HG02943 (cell line): ENCODE measurements around the gene AAK1.
"Not testable (repeated sequence)": the region's sequence is repeated elsewhere in the genome, so short reads cannot be mapped to it uniquely, and the experiment has no call there.

ENCODE experiments used
- ATAC-seq: cut with Tn5 transposase; IDR thresholded peaks from one replicate; pipeline ENCODE4 v1.9.1; 2021; ENCODE audit warnings: mild to moderate bottlenecking, low read depth, moderate library complexity; ENCODE audit not compliant: unreplicated experiment

AAK1 gene

GRCh38 chr2:69643602-69644505 is at the start of gene AAK1:
Gene AAK1 (minus strand): TSS chr2:69643739. CDS start chr2:69643040, 699 bp downstream.
- peak; percentile 41 for ATAC-seq

DNA sequence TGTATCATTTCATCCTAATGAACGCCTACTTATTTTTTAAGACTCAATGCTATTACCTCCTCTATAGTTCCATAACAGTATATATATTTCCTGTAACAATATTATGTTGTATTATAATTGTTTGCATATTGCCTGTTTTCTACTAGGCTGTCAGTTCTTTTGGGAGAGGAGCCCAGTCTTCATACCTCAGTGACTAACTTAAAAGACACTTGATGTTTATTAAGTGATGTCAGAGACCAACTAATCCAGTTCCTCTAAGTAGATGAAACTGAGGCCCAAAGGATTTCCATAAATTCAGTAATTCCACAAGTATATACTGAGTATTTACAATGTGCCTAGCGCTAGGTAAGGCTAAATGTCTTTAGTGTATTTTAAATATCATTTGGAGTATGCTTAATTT is 48.9 kb upstream of the AAK1 start:
- ATAC-seq = no peak

- ATAC-seq = no peak
Observed at GRCh38 chr2:69689969-69690368, 46.4 kb upstream of the AAK1 start.

DNA sequence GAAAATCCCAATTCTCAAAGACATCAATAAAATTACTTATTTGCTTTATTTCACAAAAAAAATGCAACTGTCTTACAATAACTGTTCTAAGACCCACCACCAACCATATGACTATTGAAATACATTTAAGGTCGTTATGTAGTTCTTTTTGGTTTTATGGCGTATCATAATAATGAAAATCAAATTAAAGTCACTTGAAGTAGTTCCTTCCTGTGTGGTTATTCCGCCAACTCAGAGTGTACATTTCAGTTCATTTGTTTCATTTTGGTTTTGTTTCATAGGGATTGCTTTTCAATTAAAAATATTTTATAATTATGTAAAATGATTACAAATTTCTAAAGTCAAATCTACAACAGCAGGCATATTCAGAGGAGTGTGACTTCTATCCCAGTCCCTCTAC is 45.9 kb upstream of the AAK1 start:
- no peak for ATAC-seq

DNA sequence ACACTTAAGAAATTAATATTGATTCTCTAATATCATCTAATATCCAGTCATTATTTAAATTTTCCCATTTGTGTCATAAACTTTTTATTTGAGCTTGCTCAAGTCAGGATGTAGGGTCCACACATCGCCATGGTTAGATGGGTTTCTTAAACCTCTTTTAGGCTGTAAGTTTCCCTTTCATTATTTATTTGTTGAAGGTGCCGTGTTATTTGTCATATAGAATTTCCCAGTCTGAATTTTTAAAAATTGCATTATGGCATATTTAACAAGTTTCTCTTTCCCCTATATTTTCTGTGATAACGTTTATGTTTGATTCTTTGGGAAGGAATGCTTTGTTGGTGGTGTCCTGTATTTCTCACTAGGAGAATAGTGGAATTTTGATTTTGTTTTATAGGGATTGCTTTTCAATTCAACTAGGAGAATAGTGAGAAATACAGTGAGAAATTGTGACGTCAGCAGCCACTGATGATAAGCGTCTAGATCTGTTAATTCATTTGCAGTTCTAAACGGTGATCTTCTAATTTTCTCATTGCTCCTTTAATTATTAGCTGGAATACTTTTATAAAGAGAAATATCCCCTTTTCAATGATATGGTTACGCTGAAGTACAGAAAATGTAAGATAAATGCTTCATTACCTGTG is 44.6 kb upstream of the AAK1 start:
- ATAC-seq = no peak

DNA sequence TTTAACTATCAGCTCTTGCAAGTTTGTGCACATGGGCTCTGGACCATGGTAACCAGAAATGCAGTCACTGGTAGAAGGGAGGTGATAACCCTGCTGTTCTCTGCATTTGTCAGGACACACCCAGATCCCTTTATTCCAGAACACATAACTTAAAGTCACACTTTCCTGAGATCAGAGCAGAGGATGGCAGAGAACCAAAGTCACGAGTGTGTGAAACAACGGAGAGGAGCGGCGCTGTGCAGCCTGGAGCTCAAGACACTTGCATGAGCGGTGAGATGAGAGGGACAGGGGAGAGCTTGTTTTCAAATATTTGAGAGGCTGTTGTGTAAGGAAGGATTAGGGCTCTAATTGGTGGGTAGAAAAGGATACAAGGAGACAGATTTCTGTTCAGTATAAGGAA is 43.3 kb upstream of the AAK1 start:
- no peak for ATAC-seq

DNA sequence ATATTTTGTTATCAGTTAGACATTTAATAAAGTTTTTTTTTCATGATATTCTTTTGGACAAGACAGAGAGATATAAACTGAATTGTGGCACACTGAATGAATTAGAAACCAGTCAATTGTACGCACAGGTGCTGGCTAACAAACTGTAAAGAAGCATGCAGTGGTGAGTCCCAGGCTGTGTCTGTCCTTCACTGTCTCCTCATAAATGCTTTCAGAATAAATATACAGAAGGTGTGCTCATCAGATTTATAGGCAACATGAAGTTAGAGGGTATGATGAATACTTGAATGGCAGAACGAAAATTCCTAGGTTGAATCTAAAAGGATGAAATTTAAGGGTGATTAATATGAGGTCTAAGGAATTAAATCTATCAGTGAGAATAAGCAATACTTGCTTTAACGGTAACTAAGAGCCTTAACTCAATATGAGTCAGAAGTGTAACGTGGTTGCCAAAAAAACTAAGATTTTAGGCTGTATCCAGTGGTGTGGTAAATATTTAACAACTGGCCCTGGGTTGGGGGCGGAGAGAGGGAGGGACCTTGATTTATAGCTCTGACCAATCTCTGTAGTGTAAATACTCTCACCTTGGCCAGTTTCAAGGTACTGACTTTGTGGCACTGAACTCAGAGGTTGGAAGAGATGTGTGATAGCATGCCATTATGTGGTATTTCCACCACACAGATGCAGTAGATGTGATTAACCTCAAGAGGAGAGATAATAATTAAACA is 41.9 kb upstream of the AAK1 start:
- no peak for ATAC-seq

DNA sequence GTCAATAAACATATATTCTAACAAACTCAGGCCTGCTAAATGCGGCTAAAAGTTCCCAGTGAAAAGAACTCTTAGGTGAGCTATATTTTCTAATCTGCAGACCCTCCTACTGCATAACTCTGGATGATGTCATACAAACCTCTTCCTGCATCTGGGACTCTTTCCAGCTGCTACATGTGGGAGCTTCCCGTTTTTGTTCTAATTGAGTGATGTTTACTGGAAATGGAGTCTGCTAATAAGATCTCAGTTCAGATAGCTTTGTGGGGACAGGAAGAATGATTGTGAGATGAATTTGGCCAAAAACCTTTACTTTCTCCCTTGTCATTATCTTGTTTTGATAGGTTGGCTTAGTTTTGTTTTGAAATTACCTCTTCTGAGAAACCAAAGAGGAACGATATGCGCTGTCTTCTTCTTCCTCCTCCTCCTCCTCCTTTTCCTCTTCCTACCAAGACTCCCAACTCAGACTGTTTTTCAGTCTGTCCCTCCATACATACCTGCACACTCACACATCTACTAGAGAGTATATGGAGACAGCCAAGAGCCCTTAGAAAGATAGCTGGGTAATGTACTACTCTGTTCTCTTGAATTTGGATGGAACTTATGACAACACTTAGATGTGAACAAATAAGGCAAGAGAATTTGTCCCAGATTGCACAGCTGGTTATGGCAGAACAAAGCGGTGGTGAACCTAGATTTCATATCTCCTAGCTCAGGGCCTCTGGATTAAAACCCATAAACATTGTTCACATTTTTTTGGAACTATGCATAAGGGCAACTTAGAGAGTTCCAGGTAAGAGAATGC is 39.8 kb upstream of the AAK1 start:
- ATAC-seq = no peak

DNA sequence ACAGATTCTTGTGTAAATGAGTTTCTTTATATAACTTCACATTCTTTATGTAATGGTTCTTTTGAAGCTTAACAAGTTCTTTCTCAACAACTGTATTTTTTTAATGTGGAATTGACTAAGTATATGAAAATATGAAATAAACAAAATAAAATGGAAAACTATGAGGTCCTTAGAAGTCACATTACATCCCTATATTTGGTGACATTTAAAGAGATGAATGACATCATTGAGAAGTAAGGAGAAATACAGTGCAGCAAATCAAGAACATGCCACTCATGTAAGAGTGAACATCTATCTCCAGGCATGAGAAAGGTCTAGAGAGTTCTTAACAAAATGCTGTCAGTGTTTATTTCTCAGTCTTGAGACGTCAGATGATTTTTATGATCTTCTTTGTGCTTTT is 39.0 kb upstream of the AAK1 start:
- no peak for ATAC-seq

- no peak for ATAC-seq
Observed at GRCh38 chr2:69680001-69680675, 36.6 kb upstream of the AAK1 start.

DNA sequence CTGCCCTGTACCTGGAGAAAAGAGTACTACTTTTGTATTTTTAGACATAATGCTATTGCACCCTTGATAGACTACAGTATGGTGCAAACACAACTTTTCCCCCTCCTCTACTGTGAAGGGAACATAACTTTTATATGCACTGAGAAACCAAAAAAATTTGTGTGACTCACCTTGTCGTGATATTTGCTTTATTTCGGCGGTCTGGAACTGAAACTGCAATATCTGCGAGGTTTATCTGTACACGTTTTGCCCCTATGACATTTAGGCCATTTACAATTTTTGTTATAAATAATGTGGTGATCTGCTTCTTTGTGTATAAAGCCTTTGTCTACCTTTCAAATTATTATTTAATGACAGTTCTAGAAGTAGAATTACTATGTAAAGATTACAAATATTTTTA is 34.4 kb upstream of the AAK1 start:
- ATAC-seq = no peak

DNA sequence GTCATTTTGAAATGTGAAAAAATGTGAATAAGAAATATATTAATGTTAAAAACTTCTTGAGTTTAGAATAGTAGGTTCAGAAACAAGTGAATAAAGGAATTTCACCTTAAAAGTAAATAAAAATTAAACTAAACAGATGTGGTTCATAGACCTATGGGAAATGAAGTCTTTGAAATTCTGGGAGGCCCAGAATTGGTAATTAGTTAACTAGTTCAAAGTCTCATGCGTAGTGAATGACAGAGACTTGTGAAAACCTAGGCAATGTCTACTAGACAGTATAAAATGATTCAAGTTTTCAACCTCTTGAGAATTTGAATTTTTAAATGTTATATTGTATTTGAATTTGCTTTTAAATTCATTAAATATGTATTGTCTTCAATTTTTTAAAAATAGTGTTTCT is 32.6 kb upstream of the AAK1 start:
- no peak for ATAC-seq

DNA sequence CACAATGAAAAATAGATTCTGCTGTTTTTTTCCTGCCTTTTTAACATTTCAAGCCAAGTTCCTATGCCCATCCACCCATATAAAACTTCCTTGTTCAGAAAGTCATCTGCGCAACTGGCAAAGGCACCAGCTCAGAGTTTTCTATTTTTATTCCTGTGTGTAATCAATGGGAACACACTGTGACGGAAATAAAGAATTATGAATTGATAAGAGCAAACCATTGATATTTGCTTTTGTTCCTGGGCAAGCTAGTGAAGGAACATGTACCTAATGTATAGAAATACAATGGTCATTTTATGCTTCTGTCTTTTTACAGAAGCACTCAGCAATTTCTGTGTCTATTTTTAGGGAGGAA is 30.8 kb upstream of the AAK1 start:
- no peak for ATAC-seq

DNA sequence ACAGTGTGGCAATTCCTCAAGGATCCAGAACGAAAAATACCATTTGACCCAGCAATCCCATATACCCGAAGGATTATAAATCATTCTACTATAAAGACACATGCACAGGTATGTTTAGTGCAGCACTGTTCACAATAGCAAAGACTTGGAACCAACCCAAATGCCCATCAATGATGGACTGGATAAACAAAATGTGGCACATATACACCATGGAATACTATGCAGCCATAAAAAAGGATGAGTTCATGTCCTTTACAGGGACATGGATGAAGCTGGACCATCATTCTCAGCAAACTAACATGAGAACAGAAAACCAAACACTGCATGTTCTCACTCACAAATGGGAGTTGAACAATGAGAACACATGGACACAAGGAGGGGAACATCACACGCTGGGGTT is 29.6 kb upstream of the AAK1 start:
- ATAC-seq = not testable (repeated sequence)

DNA sequence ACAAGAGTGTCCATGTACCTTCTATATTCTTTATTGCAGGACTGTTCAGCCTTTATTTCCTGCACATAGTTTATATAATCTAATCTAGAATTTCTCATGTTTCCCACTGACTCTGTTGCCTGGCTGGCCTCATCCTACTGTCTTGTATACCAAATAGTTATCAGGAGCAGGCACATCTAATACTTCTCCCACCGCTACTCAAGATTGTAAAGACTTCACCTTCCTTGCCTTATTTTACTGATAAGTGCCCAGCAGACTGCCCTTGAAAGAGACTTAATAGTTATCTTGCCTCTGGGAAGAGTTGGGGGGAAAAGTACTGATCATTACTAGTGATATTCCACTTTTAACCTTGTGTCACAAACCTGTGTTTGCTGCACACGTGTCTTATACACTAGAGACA is 26.1 kb upstream of the AAK1 start:
- ATAC-seq = no peak

DNA sequence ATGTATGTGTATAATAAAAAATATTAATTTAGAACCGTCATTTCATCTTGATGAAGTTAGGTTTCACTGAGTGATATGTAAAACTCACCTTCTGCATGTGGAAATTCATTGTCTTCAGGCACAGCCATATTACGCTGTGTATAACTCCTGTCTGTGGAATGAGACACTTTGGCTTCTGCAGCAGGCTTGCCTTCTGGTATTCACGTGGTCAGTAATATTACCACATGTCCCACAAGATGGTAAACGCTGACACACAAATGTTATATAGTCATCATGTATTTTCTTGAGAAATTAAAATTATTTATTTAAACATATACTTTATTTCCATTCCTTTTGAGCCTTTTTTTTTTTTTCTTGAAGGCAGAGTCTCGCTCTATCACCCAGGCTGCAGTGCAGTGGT is 25.1 kb upstream of the AAK1 start:
- ATAC-seq = no peak

DNA sequence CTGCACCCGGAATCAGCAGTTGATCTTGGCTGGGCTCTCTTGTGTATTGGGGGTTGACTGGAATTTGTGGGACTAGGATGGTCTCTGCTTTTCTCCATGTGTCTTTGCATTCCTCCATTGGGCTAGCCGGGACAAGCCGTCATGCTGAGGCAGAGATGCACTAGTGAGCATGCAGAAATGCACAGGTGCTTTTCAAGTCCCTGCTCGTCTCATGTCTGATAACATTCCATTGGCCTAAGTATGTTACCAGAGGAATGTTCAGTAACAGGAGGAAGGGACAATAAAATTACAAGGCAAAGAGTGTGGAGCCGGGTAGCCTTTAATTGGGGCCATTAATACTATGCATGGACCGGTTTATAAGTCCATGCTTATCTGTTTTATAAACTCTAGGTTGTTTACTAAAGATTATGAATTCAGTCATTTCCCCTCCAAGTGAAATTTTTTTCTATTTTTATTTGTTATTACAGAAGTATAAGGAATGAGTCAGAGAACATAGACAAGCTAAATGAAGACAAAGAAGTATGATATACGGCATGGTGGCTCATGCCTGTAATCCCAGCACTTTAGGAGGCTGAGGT is 24.4 kb upstream of the AAK1 start:
- no peak for ATAC-seq

DNA sequence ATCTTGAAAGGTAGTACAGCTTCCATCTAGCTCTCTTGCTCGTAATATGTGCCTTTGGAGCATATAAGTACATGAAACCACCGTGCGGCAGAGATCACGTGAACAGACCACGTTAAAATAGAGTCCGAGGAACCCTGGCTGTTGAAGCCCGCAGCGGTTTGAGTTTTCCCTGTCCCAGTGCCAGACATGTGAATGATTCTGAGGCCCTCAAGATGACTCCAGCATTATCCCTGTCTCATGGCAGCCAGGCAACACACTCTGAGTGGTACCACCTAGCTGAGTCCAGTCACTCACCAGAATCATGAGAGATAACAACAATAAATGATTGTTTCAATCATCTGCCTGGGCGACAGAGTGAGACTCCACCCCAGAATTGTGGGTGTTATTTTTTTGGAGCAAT is 21.6 kb upstream of the AAK1 start:
- no peak for ATAC-seq

- no peak for ATAC-seq
Observed at GRCh38 chr2:69663860-69664259, 20.3 kb upstream of the AAK1 start.

DNA sequence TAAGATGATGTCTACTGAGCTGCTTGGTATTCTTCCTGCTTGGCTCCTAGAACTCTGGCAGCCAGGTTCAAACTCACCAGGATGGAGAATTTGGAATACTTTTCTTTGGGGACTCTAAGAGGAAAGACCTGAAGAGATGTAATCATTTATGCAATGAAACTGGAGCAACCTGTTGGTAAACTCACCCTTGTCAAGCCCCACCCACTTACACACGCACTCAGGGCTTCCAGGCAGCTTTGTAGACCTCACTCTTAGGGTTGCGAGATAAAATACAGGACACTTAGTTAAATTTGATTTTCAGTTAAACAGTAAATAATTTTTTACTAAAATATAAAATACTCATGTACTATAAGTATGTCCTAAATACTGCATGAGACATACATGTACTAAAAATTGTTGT is 19.0 kb upstream of the AAK1 start:
- not testable (repeated sequence) for ATAC-seq
